AG04450 (cell line): ENCODE results near the gene ARMC7. TPM values are rescaled to one million over a fixed set of nuclear protein-coding genes. Genes with fewer than 3 reads are reported as not detected.

Experiments
- CTCF ChIA-PET: fragments of 300-600, 350-600 bp; formaldehyde crosslinking; extraction: SDS; loops from one replicate; lab custom pipeline; 2022; ENCODE audit warnings: antibody characterized with exemption, inconsistent platforms; lab: Charles Lee
- POLR2A ChIA-PET: fragments of 350-600 bp; formaldehyde crosslinking; extraction: SDS; loops from one replicate; lab custom pipeline; 2021; ENCODE audit warnings: antibody characterized with exemption, inconsistent platforms; lab: Yijun Ruan, JAX
- DNase-seq: peaks from one replicate; pipeline ENCODE4 v3.0.0-alpha.2; 2011; ENCODE audit warnings: low read depth, low spot score
- H3K27ac ChIP-seq: one replicate; pipeline ENCODE4 v1.5.1; 2012; ENCODE audit warnings: low read depth, low read length, control low read depth
- H3K27me3 ChIP-seq: one replicate; pipeline ENCODE4 v1.6.0; 2012; ENCODE audit warnings: low read length; ENCODE audit not compliant: control insufficient read depth, insufficient read depth
- H3K4me3 ChIP-seq: 2 replicates; pipeline ENCODE4 v1.5.1; 2011; ENCODE audit warnings: mild to moderate bottlenecking, low read depth, low read length, control low read depth
- H3K9me3 ChIP-seq: 2 replicates; pipeline ENCODE4 v1.5.1; 2012; ENCODE audit warnings: low read length; ENCODE audit not compliant: control insufficient read depth, insufficient read depth
- CTCF ChIP-seq: IDR thresholded peaks from 2 replicates; pipeline ENCODE4 v1.5.1; 2011; ENCODE audit warnings: low read depth, low read length, control low read depth, inconsistent platforms
- polyA plus RNA-seq: library from polyadenylated mRNA; depleted of rRNA; stranded (reverse); fragments of >200 nt; gene quantifications from 2 replicates; pipeline ENCODE4 v1.2.3, GENCODE V29; 2011

ARMC7 gene
- polyA plus RNA-seq, 1 experiment, result 5.6 TPM

- DNase-seq, result no peak
- CTCF ChIA-PET, result interaction anchor here (0.9 to 7.5 kb wide), 6 partner anchors 10 to 151 kb away, joined by 3 to 154 read pairs (median 32); partner anchors contain the start of genes NT5C and NUP85
Measured at GRCh38 chr17:75111777-75112335, 2.1 kb downstream of the ARMC7 start.

GRCh38 chr17:75113798-75114551 lies 4.2 kb downstream of the ARMC7 start:
- POLR2A ChIA-PET, result interaction anchor here (0.6 to 2.5 kb wide), 7 partner anchors 17 to 101 kb away, joined by 3 to 12 read pairs (median 4); partner anchors contain the start of genes JPT1, NT5C and NUP85
- H3K27ac ChIP-seq, result no peak overlapping the region
- H3K27me3 ChIP-seq, result peaks cover 2% of the 10 kb centered on the region

More at GRCh38 chr17:75111777-75112335, 2.1 kb downstream of the ARMC7 start:
- Histone ChIP-seq H3K27me3 (peaks cover 7% of the 10 kb centered on the region), H3K9me3 (no peaks in the 10 kb centered on the region), H3K27ac (no peak overlapping the region), H3K4me3 (no peak overlapping the region)
- TF ChIP-seq CTCF, result no peak
- POLR2A ChIA-PET, result interaction anchor here (0.7 to 1.3 kb wide), 2 partner anchors 13 to 17 kb away, joined by 4 read pairs; no protein-coding TSS in a partner anchor

GRCh38 chr17:75114552-75115314 lies 5.0 kb downstream of the ARMC7 start:
- ChIA-PET POLR2A (interaction anchor here (0.6 to 2.5 kb wide), 7 partner anchors 17 to 102 kb away, joined by 3 to 12 read pairs (median 4); partner anchors contain the start of genes JPT1, NT5C and NUP85), CTCF (interaction anchor here (0.6 to 7.5 kb wide), 56 partner anchors 9 to 340 kb away, joined by 3 to 154 read pairs (median 7); partner anchors contain the start of genes GGA3, MIF4GD, MRPL58 and MRPS7)
- Histone ChIP-seq H3K27ac (peak overlapping the region; percentile 21), H3K9me3 (no peaks in the 10 kb centered on the region), H3K27me3 (no peaks in the 10 kb centered on the region), H3K4me3 (peak overlapping the region; percentile 62)
- no peak for TF ChIP-seq CTCF
- DNase-seq, result no peak

More at GRCh38 chr17:75113798-75114551, 4.2 kb downstream of the ARMC7 start:
- Histone ChIP-seq H3K9me3 (no peaks in the 10 kb centered on the region), H3K4me3 (peak overlapping the region; percentile 62)
- peak; percentile 82 for DNase-seq
- peak; percentile 95 for TF ChIP-seq CTCF
- CTCF ChIA-PET, result interaction anchor here (0.6 to 7.5 kb wide), 61 partner anchors 9 to 630 kb away, joined by 3 to 154 read pairs (median 6); partner anchors contain the start of genes GGA3, MIF4GD, MRPL58 and MRPS7

DNA sequence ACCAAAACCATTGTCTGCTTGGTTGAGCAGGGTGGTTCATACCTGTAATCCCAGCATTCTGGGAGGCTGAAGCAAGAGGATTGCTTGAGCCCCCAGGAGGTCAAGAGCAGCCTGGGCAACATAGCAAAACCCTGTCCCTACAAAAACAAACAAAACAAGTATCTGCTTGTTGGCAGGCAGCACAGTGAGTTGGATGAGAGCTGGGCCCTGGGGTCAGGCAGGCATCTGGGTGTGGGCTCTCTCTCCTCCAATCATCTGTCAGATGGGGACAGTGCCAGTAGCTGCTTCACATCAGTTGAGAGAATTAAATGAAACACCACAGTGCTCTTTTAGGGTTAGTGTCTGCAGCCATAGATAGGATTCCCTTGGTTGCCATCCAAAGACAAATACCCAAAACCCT lies 5.8 kb downstream of the ARMC7 start:
- no peaks in the 10 kb centered on the region for H3K9me3 ChIP-seq
- POLR2A ChIA-PET, result interaction anchor here (2.5 kb wide), 1 partner anchor 39 kb away, joined by 7 read pairs; the partner anchor contains the start of gene JPT1
- CTCF ChIA-PET, result interaction anchor here (0.7 to 7.5 kb wide), 10 partner anchors 10 to 297 kb away, joined by 3 to 154 read pairs (median 17); partner anchors contain the start of genes MIF4GD, NT5C and NUP85

More for the DNA sequence above, 5.8 kb downstream of the ARMC7 start:
- no peak for TF ChIP-seq CTCF
- Histone ChIP-seq H3K27ac (no peak overlapping the region), H3K27me3 (no peaks in the 10 kb centered on the region), H3K4me3 (no peak overlapping the region)
- DNase-seq, result no peak
